ENCODE data around the gene SEMA5A. TPM values are rescaled to one million over a fixed set of nuclear protein-coding genes. Genes with fewer than 3 reads are reported as not detected.
A peak's percentile ranks its signal among the peaks of the same experiment; 100 is the strongest.

Gene SEMA5A
- total RNA-seq, 1 experiment from 2014 or later = 9.3 TPM

DNA sequence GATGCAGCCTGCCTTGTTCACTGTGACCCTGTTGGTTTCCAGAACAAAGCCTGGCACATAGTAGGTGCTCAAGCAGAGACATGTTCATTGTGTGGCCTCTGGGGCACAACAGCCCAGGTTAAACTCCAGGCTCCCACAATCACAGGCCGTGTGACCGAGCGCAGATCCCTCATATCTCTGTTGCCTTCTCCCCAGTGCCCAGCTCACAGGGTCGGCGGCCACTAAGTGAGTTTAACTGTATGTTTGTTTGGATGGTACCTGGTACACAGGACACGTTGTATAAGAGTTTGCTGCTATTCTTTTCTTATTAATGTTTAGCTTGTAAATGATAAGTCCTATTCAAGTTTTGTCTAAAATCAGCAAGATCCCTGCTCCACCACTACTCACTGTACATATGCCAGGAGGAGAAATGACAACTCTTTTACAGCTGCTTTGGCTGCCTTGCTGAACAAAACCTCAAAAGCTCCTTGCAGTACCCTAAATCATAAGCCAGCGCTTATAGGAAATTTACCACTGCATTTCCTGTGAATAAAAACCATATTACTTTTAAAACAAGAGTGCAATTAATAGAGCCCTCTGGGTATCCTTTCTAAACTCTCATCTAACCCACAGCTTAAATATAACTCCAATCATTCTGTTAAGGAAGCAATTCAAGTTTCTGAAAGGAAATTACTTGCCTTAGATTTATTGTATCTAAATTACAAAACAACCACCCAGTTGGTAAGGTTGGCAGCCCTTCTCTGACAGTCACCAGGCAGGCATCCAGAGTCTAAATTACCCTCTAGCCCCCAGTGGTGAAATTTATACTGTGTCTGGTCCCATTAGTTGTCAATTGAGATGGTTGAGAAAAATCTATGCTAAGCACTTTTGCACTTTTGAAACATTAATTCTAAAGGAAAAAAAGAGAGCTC is 379.4 kb downstream of the SEMA5A start:
- H3K27me3 Mint-ChIP-seq (ENCODE audit: low read depth) = no peaks in the 10 kb centered on the region
- H3K9me3 Mint-ChIP-seq = no peaks in the 10 kb centered on the region
- TF ChIP-seq EMX1 (CRISPR knock-in tag; IDR thresholded peaks at IDR 0.05) (no peak), FOXK1 (CRISPR knock-in tag; IDR thresholded peaks at IDR 0.05) (no peak), KAT7 (CRISPR knock-in tag; IDR thresholded peaks at IDR 0.05; ENCODE audit: borderline replicate concordance) (no peak), JUN (CRISPR knock-in tag; IDR thresholded peaks at IDR 0.05) (no peak), NR1H2 (CRISPR knock-in tag; IDR thresholded peaks at IDR 0.05) (no peak), ESRRA (CRISPR knock-in tag; IDR thresholded peaks at IDR 0.05; ENCODE audit: borderline replicate concordance) (no peak), ATF1 (CRISPR knock-in tag; IDR thresholded peaks at IDR 0.05) (no peak)
- TF ChIP-seq, protein P1, sequence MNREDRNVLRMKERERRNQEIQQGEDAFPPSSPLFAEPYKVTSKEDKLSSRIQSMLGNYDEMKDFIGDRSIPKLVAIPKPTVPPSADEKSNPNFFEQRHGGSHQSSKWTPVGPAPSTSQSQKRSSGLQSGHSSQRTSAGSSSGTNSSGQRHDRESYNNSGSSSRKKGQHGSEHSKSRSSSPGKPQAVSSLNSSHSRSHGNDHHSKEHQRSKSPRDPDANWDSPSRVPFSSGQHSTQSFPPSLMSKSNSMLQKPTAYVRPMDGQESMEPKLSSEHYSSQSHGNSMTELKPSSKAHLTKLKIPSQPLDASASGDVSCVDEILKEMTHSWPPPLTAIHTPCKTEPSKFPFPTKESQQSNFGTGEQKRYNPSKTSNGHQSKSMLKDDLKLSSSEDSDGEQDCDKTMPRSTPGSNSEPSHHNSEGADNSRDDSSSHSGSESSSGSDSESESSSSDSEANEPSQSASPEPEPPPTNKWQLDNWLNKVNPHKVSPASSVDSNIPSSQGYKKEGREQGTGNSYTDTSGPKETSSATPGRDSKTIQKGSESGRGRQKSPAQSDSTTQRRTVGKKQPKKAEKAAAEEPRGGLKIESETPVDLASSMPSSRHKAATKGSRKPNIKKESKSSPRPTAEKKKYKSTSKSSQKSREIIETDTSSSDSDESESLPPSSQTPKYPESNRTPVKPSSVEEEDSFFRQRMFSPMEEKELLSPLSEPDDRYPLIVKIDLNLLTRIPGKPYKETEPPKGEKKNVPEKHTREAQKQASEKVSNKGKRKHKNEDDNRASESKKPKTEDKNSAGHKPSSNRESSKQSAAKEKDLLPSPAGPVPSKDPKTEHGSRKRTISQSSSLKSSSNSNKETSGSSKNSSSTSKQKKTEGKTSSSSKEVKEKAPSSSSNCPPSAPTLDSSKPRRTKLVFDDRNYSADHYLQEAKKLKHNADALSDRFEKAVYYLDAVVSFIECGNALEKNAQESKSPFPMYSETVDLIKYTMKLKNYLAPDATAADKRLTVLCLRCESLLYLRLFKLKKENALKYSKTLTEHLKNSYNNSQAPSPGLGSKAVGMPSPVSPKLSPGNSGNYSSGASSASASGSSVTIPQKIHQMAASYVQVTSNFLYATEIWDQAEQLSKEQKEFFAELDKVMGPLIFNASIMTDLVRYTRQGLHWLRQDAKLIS (CRISPR knock-in tag; IDR thresholded peaks at IDR 0.05; ENCODE audit: borderline replicate concordance) = no peak
- TF ChIP-seq, protein P2, sequence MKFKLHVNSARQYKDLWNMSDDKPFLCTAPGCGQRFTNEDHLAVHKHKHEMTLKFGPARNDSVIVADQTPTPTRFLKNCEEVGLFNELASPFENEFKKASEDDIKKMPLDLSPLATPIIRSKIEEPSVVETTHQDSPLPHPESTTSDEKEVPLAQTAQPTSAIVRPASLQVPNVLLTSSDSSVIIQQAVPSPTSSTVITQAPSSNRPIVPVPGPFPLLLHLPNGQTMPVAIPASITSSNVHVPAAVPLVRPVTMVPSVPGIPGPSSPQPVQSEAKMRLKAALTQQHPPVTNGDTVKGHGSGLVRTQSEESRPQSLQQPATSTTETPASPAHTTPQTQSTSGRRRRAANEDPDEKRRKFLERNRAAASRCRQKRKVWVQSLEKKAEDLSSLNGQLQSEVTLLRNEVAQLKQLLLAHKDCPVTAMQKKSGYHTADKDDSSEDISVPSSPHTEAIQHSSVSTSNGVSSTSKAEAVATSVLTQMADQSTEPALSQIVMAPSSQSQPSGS (CRISPR knock-in tag; IDR thresholded peaks at IDR 0.05; ENCODE audit: borderline replicate concordance, low read depth) = no peak
- TF ChIP-seq, protein P3, sequence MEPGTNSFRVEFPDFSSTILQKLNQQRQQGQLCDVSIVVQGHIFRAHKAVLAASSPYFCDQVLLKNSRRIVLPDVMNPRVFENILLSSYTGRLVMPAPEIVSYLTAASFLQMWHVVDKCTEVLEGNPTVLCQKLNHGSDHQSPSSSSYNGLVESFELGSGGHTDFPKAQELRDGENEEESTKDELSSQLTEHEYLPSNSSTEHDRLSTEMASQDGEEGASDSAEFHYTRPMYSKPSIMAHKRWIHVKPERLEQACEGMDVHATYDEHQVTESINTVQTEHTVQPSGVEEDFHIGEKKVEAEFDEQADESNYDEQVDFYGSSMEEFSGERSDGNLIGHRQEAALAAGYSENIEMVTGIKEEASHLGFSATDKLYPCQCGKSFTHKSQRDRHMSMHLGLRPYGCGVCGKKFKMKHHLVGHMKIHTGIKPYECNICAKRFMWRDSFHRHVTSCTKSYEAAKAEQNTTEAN (CRISPR knock-in tag; IDR thresholded peaks at IDR 0.05) = no peak
- TF ChIP-seq, protein P4, sequence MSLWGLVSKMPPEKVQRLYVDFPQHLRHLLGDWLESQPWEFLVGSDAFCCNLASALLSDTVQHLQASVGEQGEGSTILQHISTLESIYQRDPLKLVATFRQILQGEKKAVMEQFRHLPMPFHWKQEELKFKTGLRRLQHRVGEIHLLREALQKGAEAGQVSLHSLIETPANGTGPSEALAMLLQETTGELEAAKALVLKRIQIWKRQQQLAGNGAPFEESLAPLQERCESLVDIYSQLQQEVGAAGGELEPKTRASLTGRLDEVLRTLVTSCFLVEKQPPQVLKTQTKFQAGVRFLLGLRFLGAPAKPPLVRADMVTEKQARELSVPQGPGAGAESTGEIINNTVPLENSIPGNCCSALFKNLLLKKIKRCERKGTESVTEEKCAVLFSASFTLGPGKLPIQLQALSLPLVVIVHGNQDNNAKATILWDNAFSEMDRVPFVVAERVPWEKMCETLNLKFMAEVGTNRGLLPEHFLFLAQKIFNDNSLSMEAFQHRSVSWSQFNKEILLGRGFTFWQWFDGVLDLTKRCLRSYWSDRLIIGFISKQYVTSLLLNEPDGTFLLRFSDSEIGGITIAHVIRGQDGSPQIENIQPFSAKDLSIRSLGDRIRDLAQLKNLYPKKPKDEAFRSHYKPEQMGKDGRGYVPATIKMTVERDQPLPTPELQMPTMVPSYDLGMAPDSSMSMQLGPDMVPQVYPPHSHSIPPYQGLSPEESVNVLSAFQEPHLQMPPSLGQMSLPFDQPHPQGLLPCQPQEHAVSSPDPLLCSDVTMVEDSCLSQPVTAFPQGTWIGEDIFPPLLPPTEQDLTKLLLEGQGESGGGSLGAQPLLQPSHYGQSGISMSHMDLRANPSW (CRISPR knock-in tag; conservative IDR thresholded peaks at IDR 0.05; ENCODE audit: low read depth) = no peak
- TF ChIP-seq, protein P5, sequence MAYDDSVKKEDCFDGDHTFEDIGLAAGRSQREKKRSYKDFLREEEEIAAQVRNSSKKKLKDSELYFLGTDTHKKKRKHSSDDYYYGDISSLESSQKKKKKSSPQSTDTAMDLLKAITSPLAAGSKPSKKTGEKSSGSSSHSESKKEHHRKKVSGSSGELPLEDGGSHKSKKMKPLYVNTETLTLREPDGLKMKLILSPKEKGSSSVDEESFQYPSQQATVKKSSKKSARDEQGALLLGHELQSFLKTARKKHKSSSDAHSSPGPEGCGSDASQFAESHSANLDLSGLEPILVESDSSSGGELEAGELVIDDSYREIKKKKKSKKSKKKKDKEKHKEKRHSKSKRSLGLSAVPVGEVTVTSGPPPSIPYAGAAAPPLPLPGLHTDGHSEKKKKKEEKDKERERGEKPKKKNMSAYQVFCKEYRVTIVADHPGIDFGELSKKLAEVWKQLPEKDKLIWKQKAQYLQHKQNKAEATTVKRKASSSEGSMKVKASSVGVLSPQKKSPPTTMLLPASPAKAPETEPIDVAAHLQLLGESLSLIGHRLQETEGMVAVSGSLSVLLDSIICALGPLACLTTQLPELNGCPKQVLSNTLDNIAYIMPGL (CRISPR knock-in tag; IDR thresholded peaks at IDR 0.05) = no peak
- TF ChIP-seq, protein P6, sequence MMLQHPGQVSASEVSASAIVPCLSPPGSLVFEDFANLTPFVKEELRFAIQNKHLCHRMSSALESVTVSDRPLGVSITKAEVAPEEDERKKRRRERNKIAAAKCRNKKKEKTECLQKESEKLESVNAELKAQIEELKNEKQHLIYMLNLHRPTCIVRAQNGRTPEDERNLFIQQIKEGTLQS (CRISPR knock-in tag; conservative IDR thresholded peaks at IDR 0.05) = no peak
- TF ChIP-seq, protein P7, sequence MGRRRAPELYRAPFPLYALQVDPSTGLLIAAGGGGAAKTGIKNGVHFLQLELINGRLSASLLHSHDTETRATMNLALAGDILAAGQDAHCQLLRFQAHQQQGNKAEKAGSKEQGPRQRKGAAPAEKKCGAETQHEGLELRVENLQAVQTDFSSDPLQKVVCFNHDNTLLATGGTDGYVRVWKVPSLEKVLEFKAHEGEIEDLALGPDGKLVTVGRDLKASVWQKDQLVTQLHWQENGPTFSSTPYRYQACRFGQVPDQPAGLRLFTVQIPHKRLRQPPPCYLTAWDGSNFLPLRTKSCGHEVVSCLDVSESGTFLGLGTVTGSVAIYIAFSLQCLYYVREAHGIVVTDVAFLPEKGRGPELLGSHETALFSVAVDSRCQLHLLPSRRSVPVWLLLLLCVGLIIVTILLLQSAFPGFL (CRISPR knock-in tag; IDR thresholded peaks at IDR 0.05; ENCODE audit: borderline replicate concordance) = no peak
- H3K4me3 Mint-ChIP-seq = no peak overlapping the region
- POLR2A ChIA-PET = no interaction called here
- CTCF ChIA-PET = interaction anchor here (1.1 kb wide), 1 partner anchor 259 kb away, joined by 6 read pairs; no protein-coding TSS in a partner anchor
- no peak overlapping the region for H3K27ac Mint-ChIP-seq
- no peak for DNase-seq (ENCODE audit: low spot score)
- no peaks in the 10 kb centered on the region for H3K36me3 Mint-ChIP-seq
- peaks cover 24% of the 10 kb centered on the region for H3K4me1 Mint-ChIP-seq
- peak; percentile 26; the same call in 1 of the 2 replicates for ATAC-seq

All from WTC11 (cell line).